Activated T-cell treated with anti-CD3 and anti-CD28 coated beads, Interleukin-2, amount 50 U/mL, for 48 hours (primary cell): ENCODE data around the gene GSTA4.
"Not testable (repeated sequence)": the region's sequence is repeated elsewhere in the genome, so short reads cannot be mapped to it uniquely, and the experiment has no call there.

ENCODE experiments used
- DNase-seq, 2 experiments: peaks; one replicate each; pipeline ENCODE4 v3.0.0-alpha.2; 2020

Gene GSTA4

DNA sequence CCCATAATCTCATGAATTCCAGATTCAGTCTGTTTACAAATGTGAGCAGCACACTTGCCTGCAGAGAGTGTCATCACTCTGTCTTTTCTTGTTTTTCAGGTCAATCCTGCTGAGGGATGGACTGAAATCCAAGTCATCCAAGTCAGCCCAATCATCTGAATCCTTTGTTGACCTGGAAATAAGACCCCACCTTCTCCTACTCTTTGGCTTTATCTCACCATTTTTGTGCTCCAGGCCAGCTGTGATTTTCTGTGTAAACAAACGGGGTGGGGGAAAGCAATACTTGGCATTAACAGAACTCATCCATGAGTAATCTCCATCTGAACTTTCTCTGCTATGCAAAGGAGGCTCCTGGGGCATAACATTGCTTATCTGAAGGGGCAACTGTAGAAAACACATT lies 16.9 kb upstream of the GSTA4 start:
- no peak for DNase-seq

DNA sequence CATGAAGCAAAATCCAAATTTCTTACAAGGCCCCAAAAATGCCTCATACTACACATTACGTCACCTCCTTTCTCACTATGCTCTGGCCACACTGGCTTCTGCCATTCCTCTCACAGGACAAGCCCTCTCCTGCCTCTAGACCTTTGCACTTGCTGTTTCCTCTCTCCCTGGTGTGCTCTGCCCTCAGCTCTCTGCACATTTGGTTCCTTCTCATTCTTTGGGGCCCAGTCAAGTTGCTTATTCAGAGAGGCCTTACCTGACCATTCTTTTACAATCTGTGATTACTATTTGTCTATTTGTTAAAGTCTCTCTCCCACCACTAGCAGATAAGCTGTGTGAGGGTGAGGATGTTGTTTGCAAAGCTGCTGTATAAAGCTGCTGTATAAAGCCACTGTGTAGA lies 15.4 kb upstream of the GSTA4 start:
- DNase-seq, result no peak

DNA sequence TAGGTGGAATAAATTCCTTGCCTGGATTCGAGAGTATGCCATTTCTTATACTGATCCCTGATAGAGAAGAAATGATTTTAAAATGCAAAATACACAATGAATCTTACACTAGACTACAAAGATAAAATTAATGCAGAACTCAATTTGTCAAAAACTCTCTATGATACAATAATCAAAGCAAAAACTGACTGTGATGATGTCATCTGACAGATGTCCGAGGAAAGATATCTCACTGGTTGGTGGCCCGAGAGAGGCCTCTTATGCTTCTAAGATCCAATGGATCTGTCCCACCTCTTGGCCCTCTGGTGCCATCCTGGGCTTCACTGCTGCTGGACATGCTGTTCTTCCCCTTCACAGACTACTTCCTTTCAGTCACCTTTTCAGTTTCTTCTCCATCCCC lies 14.4 kb upstream of the GSTA4 start:
- no peak for DNase-seq

DNA sequence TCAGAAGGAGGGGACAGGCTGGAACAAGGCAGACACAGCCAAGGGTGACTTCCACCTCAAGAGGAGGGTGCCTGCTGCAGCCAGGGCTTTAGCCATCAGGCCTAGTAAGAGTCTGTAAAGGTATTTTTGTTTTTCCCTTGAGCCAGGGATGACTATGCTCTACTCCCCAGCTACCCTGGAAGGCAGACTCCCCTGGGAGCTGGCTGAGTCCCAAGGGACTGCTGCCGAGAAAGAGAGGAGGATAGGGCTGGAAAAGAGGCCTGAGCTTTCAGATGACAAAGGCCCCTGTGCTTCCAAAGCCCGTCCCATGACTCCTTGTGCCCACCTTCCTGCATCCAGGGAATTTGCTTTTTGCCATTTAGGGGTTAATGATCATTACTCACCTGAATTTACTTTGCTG lies 14.0 kb upstream of the GSTA4 start:
- no peak for DNase-seq

DNA sequence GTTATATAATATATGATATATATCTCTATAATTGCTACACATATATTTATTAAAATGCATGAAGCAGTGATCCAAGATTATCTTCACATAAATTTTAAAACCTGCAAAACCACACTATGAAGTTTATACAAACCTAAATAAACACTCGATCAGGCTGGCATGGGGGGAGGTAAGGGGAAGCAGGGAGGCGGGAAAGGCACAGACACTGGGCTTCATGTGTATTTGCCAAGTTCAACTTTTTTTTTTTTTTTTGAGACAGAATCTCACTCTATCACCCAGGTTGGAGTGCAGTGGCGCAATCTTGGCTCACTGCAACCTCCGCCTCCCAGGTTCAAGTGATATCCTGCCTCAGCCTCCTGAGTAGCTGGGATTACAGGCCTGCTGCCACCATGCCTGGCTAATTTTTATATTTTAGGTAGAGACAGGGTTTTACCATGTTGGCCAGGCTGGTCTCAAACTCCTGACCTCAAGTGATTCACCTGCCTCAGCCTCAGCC lies 13.2 kb upstream of the GSTA4 start:
- not testable (repeated sequence) for DNase-seq

DNA sequence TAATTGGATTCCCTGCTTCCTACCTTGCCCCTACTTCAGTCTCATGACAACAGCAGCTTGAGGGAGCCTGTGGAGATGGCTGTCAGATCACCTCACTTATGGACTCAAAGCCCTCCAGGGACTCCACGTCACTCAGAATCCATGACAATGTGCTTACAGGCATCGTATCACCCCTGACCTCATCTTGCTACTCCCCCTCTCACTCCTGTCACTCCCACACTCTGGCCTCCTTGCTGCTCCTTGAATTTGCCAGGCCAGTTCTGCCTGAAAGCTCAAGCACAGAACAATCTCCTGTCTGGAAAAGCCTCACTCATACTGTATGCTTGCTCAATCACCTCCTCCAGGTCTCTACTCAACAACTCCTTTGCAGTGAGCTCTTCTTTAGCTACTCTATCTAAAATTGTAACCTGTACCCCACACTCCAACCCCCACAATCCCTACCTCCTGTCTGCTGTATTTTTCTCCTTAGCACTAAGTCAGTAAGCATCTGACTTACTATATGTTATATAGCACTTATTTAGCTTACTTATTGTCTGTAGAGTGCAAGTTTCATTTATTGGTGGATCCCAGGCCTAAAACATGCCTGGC lies 10.7 kb upstream of the GSTA4 start:
- no peak for DNase-seq

DNA sequence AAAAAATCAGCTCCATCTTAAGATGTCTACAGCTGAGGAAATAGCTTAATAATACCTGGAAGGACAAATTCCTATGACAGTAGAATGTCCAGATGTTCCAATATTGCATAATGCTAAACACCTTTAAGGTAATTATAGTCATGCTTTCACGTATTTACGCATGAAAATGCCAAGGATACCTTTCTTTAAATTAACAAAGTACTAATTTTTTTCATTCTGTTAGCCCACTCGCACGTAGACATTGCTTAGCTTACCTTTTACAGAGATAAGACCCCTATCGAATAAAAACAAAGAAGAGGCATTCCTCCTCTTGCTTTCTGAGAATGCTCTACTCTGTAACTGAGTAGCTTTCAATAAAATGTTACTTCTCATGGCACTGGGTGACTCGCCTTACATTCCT lies 4.4 kb upstream of the GSTA4 start:
- DNase-seq, result no peak

DNA sequence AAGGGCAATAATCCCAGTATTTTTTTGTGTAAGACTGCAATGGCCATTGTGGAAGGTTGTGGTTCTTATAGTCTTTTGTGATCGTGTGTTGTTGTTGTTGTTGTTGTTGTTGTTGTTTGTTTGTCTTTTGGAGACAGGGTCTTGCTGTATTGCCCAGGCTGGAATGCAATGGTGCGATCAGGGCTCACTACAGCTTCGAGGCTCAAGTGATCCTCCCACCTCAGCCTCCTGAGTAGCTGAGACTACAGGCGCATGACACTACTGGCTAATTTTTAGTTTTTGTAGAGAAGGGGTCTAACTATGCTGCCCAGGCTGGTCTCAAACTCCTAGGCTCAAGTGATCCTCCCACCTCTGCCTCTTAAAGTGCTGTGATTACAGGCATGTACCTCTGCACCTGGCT lies 3.5 kb upstream of the GSTA4 start:
- no peak for DNase-seq

DNA sequence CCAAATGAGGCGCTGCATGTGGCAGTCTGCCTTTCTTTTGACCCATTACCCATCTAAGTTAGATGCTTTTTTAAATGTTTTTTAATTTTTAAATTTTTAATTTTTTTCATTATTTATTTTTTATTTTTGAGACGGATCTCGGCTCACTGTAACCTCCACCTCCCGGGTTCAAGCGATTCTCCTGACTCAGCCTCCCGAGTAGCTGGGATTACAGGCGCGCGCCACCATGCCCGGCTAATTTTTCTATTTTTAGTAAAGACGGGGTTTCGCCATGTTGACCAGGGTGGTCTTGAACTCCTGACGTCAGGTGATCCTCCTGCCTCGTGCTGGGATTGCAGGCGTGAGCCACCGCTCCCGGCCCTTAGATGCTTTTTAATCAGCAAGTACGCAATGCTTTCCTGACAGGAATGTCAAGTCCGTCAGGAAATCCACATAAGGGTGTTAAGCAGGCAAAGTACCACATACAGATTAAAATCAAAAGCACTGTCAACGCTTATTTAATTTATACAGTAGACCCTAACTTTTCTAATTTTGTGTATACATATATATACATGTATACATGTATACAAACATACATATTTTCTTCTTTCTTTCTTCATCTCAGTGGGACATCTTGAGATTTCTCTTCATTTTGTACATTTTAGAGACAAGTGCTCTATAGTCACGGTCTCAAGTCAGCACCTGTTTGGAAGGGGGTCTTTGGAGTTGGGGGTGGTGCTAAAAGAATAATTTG lies 995 bp upstream of the GSTA4 start:
- peak; percentile 54 to 64 for DNase-seq

DNA sequence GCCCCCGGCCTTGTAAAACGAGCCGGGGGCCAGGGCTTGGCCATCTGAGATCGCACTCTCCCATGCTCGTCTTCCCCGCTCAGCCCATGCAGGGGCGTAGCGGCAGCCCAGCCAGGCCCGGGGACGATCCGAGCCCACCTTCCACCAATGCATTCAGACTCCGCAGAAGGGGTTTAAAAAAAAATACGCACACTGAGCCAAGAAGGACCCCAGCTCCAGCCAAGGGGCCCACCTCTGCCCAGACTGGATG lies 320 bp downstream of the GSTA4 start:
- no peak for DNase-seq

DNA sequence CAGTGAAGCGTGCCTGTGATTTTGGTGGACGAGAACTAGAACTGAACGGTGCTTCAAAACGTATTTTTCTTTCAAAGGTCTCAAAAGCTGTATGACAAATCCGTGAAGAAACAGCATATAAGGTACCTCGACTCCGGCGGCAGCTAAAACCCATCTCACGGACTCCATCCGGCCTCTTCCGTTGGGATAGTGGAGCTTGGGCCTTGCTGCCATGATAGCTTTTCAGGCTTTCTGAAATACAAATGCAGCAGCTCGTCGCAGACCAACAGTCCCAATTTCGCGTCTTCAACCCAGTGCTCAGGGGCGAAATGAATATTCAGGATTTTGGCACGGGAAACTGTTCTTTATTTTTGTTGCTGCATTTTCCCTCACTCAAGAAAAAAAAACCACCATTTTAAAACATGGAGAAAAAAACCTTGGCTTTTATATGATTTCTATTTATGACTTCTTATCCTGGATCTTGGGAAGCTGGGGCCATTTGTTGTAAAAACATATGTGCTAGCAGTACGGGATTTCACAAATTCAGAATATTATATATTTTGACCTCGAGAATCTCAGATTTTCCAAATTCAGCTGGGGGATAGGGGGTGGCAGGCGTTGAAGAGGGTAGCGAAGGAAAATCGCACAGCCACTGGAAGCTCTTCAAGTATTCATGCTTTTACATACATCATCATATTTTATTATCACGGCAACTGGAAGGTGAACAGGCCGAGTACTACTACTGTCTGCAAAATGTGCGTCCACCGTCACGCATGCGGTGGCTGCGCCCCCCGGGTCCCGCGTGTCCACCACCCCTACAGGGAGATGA lies 849 bp downstream of the GSTA4 start:
- DNase-seq, result no peak

DNA sequence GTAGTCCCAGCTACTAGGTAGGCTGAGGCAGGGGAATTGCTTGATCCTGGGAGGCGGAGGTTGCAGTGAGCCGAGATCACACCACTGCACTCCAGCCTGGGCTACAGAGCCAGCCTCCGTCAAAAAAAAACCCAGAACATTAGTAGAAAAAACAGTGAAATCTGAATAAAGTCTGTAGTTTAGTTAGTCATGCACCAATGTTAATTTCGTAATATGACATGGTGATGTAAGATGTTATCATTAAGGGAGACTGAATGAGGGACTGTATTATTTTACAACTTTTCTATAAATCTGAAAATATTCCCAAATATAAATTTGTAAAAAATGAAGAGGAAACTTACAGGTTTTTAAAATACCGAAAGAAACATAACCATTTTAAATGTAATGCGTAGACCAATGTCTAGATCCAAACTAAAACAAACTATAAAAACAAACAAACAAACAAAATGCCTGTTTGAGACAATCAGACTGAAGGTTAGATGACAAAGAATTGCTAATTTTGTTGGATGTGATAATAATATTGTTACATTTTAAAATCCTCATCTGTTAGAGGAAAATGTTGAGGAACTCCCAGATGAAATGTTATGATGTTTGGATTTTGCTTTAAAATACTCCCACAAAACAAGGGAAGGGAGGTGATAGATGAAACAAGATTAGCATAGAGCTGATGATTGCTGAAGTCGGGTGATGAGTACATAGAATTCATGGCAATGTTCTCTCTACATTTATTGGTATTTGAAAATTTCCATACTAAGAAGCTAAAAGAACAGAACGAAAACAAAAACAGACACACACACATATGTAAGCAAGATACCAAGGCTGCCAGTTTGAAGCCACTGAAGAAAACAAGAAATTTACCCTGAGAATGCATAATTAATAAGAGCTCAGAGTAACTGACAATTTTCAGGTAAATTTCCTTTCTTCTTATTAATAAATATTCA lies 1.8 kb downstream of the GSTA4 start:
- DNase-seq, result no peak

DNA sequence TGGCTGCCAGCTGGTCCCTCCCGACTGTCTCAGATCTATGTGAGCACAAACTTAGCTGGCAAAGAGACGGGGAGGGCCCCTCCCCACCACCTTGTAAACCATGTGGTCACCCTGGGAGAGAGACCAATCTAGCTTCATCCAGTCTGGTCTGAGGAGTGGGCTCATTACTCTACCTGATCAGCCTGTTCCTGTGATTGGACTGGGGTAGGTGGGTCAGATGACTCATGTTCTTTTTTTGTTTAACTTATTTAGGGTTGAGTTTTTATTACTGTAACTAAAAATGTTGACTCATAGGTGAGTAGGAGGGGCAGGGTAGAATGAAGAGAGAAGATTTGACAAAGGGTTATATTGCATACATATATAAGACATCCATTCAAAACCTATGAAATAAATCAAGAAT lies 4.7 kb downstream of the GSTA4 start:
- peak; percentile 43 to 52 for DNase-seq

DNA sequence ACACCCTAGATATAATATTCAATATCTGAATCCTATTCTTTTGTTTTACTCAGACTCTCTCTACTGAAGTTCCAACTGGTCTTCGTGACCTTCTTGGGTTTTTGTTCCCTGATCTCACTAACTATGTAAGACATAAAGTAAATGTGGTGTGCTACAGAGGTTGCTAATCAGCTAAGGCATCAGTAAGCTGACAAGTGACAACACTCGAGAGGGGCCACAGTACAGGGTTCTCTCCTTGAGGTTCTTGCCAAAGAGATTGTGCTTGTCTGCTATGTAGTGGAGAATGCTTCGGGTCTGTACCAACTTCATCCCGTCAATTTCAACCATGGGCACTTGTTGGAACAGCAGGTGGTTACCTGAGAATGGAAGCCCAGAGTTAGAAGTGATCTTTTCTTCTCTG lies 9.9 kb downstream of the GSTA4 start:
- no peak for DNase-seq

DNA sequence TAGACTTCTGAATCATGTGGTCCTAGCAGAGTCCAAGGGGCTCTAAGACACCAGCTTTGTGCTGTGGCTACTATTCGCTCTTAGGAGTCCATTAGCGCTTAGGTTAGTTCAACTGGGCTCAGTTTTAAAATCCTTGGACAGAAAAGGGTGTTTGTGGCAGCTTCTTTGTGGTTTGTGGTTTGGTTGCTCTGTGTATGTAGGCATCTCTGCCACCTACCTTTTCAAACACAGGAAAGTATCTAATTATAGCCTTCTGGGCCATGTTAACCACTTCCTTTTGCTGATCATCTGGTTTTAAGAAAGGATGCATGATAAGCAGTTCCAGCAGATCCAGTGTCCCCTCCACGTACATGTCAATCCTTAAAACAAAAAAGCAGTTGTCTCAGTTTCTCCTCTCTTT lies 10.8 kb downstream of the GSTA4 start:
- DNase-seq, result peak; percentile 36 to 42

DNA sequence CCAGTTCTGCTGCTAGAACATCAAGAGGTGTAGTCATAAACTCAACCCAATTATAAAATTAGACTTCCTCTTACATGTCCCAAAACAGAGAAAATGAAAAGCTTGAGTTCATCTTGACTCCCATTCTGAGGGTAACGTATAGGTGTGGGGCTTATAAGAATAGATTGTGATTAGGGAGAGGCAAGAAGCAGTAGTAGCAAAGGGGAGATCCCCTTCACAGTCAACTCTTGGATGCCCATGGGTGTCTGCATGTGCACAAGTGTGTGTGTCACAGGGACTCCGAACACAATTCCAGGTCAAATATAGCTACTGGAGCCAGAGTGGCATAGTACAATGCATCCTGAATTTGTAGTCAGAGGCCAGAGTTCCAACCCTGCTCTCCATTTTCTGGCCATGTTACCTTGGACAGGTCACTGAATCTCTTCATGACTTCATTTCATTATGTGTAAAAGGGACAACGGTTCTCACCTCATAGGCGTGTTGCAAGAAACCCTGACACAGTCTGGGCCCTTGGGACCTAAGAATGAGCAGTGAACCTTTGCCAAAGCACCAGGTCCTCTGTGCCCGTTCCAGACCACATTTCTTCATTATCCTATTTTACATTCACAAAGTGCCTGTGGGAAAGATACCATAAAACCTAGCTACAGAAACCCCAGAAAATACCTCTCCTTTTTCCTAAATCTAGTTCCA lies 11.8 kb downstream of the GSTA4 start:
- no peak for DNase-seq

DNA sequence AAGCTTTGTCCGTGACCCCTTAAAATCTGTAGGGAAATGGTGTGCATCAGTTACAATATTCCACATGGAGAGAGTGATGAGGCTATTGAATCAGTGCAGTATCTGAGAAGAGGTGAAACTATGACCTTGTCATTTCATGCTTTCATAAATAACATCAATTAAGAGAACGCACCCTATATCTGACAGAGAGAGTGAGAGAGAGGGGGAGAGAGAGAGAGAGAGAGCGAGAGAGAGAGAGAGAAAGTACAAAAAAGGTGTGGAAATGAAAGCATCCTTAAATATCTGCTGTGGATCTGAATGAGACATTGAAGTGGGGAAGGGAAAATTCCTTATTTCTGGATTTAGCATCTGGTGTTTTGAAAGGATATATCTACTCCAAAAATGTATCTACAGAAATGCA lies 12.4 kb downstream of the GSTA4 start:
- no peak for DNase-seq

DNA sequence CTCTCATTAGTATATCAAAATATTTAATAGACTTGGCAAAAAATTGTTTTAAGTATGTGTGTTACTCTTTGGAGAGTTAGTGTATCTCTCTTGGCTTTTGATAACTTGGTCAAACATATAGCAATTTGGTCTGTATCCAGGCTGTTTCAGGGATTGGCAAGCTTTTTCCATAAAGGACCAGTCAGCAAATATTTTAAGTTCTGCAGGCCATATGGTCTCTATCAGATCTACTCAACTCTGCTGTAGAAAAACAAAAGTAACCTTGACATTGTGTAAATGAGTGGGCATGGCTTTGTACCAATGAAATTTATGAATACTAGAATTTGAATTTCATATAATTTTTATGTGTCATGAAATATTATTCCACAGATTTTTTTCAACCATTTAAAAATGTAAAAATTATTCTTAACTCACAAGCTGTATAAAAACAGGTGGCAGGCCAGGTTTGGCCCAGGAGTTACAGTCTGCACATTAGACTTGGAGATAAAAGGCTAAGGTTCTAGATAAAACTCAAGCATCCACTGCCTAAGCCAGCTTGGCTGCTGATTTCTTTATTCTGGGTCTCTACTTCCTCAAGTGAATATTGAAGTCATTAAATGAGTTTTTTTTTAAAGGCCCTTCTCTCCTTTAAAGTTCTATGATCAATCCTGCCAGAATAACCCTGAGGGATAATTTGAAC lies 13.7 kb downstream of the GSTA4 start:
- no peak for DNase-seq

DNA sequence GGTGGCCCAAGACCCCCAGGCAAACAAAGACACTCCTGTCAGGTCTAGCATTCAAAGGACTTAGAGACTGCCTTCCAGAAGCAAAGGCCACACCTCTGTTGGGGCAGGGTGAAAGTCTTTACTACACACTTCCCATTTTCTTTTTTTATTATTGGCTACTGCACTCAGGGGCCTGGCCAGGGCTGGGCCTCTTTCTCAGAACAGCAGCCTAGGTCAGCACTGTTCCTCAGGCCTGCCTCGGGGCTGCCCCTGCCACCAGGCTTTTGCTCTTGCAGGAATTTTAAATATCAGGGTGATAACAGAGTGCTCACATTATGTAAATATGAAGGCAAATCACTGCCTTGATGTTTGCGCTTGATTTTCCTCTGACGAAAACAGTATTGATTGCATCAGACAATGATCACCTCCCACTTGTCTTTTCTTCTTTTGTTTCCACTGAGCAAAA lies 18.5 kb downstream of the GSTA4 start:
- DNase-seq, result peak; percentile 49 to 52

DNA sequence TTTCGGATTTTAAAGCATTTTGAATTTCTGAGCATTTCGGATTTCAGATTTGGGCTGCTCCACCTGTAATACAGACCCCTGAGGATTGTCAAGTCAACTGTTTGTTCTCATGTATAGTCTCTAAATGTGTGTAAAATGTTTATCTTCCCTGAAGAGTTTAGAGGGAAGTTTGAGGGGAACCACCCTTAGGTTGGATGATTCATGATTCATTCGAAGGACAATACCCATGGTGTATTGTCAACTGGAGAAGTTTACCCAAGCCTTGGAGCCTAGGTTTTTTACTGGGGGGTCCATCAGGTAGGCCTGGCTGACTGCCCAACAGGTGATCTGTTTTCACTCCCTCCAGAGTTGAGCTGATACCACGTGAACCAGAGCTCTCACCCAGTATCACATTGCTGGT lies 18.9 kb downstream of the GSTA4 start:
- no peak for DNase-seq

DNA sequence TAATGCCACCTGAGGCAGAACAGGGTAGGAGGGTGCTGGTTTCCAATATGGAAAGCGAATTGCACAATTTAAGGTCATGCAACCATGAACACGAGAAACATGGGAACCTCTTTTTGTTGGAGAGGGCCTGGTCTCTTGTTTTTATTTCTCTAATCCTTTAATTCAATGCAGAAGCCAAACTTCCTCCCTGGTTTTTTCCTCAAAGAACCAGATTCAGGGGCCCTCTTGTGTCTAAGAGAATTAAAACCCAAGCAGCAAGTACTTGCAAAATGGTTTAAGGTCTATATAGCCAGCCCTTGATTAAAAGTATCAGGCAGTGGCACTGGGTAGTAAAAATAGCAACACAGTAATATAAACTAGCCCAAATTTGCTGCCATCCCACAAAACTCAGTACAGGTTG lies 19.5 kb downstream of the GSTA4 start:
- no peak for DNase-seq

DNA sequence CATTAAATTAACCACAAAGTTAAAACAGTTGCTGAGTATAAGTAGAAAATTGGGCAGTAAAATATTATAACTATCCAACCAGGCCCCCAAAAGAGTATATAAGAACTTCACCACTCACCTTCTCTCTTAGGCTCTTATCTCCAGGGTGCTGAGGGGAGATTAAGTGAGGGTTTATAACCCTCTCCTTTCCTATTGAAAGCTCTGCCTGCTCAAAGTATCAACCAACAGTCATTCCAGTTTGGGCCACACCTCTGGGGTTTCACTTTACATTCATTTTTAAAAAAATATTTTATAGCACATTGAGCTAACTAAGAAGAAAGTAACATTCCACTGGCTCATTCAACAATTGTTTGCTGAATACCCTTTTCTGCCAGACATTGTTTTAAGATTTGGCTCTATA lies 22.1 kb downstream of the GSTA4 start:
- DNase-seq, result no peak
